KMS-11 (cell line): Measurements from ENCODE around the gene AGAP1.

Experiments used
- H2AFZ ChIP-seq: fragments of 200-600 bp; sonication (generic); 2 replicates; pipeline ENCODE4 v1.6.1; 2016; ENCODE audit warnings: antibody characterized with exemption, mixed run types, low read depth
- H3K27ac ChIP-seq: fragments of 200-600 bp; sonication (generic); 2 replicates; pipeline ENCODE4 v1.6.1; 2016; ENCODE audit warnings: mild to moderate bottlenecking, mixed run types
- H3K27me3 ChIP-seq: fragments of 200-600 bp; sonication (generic); 2 replicates; pipeline ENCODE4 v1.6.1; 2017; ENCODE audit warnings: mild to moderate bottlenecking, low read depth, mixed run types, moderate library complexity; ENCODE audit not compliant: insufficient read depth
- H3K36me3 ChIP-seq: fragments of 200-600 bp; sonication (generic); 2 replicates; pipeline ENCODE4 v1.6.1; 2017; ENCODE audit warnings: mild to moderate bottlenecking, mixed run types; ENCODE audit not compliant: insufficient read depth
- H3K4me1 ChIP-seq: fragments of 200-600 bp; sonication (generic); 2 replicates; pipeline ENCODE4 v1.6.1; 2016; ENCODE audit warnings: mild to moderate bottlenecking, low read depth, mixed run types; ENCODE audit not compliant: poor library complexity, severe bottlenecking
- H3K4me2 ChIP-seq: fragments of 200-600 bp; sonication (generic); 2 replicates; pipeline ENCODE4 v1.7.0; 2016; ENCODE audit warnings: mild to moderate bottlenecking, mixed run types
- H3K4me3 ChIP-seq: fragments of 200-600 bp; sonication (generic); IDR thresholded peaks from 2 replicates; pipeline ENCODE4 v1.6.1; 2017; ENCODE audit warnings: low read depth, low read length, mixed read lengths; ENCODE audit not compliant: insufficient read depth
- H3K79me2 ChIP-seq: fragments of 200-600 bp; sonication (generic); 2 replicates; pipeline ENCODE4 v1.6.1; 2016; ENCODE audit warnings: low read depth, mixed run types; ENCODE audit not compliant: insufficient read depth
- H3K9ac ChIP-seq: fragments of 200-600 bp; sonication (generic); 2 replicates; pipeline ENCODE4 v1.6.1; 2016; ENCODE audit warnings: mild to moderate bottlenecking, mixed run types
- H4K20me1 ChIP-seq: fragments of 200-600 bp; sonication (generic); 2 replicates; pipeline ENCODE4 v1.6.1; 2016; ENCODE audit warnings: mild to moderate bottlenecking, mixed run types; ENCODE audit not compliant: insufficient read depth
- TF ChIP-seq, protein P1 (sequence below): fragments of 200-600 bp; sonication (generic); conservative IDR thresholded peaks from 2 replicates; pipeline ENCODE4 v1.6.1; 2017; ENCODE audit warnings: low read depth, mild to moderate bottlenecking, antibody characterized with exemption, low read length, moderate library complexity, mixed read lengths

AGAP1 gene

DNA sequence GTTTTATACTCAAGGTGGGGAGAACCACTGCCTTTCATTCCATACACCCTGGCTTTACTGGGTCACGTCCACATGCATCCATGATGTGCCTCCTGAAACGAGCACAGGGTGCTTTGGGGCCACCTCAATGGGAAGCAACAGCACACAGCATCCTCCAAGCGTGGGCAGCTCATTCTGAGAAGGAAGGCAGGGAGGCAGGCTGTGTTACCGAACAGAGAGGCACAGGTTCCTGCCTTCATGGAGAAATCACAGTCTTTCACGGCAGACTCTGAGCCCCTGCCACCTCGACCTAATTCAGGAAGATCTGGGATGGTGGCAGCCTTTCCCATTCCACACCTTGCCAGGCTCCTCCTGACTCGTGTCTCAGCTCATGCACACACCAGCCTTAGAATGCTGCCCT lies 544.3 kb downstream of the AGAP1 start:
- TF ChIP-seq, protein P1, sequence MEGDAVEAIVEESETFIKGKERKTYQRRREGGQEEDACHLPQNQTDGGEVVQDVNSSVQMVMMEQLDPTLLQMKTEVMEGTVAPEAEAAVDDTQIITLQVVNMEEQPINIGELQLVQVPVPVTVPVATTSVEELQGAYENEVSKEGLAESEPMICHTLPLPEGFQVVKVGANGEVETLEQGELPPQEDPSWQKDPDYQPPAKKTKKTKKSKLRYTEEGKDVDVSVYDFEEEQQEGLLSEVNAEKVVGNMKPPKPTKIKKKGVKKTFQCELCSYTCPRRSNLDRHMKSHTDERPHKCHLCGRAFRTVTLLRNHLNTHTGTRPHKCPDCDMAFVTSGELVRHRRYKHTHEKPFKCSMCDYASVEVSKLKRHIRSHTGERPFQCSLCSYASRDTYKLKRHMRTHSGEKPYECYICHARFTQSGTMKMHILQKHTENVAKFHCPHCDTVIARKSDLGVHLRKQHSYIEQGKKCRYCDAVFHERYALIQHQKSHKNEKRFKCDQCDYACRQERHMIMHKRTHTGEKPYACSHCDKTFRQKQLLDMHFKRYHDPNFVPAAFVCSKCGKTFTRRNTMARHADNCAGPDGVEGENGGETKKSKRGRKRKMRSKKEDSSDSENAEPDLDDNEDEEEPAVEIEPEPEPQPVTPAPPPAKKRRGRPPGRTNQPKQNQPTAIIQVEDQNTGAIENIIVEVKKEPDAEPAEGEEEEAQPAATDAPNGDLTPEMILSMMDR: no peak
- no peaks in the 10 kb centered on the region for H3K36me3 ChIP-seq

DNA sequence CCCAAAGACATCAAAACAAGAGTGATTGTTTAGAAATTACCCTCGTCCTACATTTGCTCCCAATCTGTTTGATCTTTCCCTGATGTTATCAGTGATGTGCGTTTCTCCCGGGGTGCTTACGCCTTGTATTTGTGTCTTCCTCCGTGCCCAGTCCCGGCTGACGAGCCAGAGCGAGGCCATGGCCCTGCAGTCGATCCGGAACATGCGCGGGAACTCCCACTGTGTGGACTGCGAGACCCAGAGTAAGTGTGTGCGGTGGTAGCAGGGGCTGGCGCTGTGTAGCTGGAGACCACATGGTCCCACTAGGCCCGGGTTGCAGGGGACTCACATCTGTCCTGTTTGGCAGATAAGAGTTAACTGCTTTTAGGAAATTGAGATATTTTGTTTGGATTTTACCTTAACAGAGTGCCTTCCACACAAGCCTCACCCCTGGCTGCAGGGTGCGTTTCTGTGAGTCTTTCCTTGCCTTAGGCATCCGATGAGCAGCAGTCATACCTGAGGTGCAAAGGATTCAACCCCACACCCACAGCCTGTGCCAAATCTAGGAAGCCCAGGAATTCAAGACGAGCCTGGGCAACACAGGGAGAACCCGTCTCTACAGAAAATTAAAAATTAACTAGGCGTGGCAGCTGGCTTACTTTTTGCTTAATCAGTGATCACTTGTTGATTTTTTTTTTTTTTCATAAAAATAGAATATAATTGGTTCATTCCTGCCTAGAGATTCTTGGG lies 546.9 kb downstream of the AGAP1 start:
- Histone ChIP-seq H4K20me1 (no peaks in the 10 kb centered on the region), H2AFZ (no peak overlapping the region), H3K36me3 (no peaks in the 10 kb centered on the region), H3K27ac (no peak overlapping the region), H3K27me3 (no peaks in the 10 kb centered on the region), H3K4me2 (no peak overlapping the region), H3K4me3 (no peak overlapping the region), H3K79me2 (no peaks in the 10 kb centered on the region), H3K9ac (no peak overlapping the region), H3K4me1 (no peaks in the 10 kb centered on the region)
- TF ChIP-seq, protein P1: no peak

More for the DNA sequence above, 544.3 kb downstream of the AGAP1 start:
- H3K27me3 ChIP-seq: no peaks in the 10 kb centered on the region
- no peak overlapping the region for H3K9ac ChIP-seq
- no peaks in the 10 kb centered on the region for H3K4me1 ChIP-seq
- no peak overlapping the region for H3K4me3 ChIP-seq
- no peak overlapping the region for H2AFZ ChIP-seq
- H3K4me2 ChIP-seq: no peak overlapping the region
- no peaks in the 10 kb centered on the region for H4K20me1 ChIP-seq
- H3K27ac ChIP-seq: no peak overlapping the region
- no peaks in the 10 kb centered on the region for H3K79me2 ChIP-seq

DNA sequence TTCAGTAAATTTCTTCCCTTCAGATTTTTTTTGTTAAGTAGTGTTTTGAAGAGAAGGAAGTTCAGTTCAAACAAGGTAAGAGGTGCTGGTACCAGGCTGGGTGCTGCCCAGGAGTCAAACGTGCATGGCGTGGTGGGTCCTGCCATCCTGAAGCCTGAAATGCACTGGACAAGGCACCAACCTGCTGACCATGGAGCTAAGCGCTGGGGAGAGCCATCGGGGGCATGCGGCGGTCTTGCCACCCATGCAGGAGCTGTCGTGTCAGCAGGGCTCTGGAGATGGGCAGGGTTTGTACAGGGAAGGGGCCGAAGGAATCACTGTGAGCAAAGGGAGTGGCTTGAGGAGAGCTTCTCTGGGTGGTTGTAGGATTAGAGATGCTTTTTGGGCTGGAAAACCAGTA lies 547.8 kb downstream of the AGAP1 start:
- no peaks in the 10 kb centered on the region for H4K20me1 ChIP-seq
- TF ChIP-seq, protein P1: no peak
- no peak overlapping the region for H3K27ac ChIP-seq

DNA sequence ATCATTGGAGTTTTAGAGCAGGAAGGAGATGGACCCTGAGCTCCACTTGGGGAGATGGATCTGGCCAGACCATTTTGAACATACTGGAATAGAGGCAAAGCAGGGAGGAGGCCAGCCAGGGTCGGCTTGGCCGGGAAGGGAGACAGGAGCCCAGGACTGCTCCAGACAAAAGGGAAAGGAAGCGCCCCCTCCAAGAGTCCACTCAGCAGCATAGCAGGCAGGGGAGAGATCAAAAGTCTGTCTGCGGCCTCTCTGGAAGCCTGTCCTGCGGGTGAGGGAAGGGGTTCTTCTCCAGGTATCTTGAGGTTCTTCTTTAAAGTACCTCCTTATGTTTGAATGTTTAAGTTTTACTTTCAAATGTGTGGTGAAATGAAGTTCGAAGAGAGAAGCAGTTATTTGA lies 548.2 kb downstream of the AGAP1 start:
- Histone ChIP-seq H3K27ac (no peak overlapping the region), H3K27me3 (no peaks in the 10 kb centered on the region; the same call in 1 of the 2 replicates), H3K4me3 (no peak overlapping the region), H3K4me1 (no peaks in the 10 kb centered on the region), H2AFZ (no peak overlapping the region), H3K79me2 (no peaks in the 10 kb centered on the region), H3K4me2 (no peak overlapping the region), H3K36me3 (no peaks in the 10 kb centered on the region), H3K9ac (no peak overlapping the region), H4K20me1 (no peaks in the 10 kb centered on the region)
- TF ChIP-seq, protein P1: no peak

More for the DNA sequence above, 547.8 kb downstream of the AGAP1 start:
- Histone ChIP-seq H3K9ac (no peak overlapping the region), H3K27me3 (no peaks in the 10 kb centered on the region; the same call in 1 of the 2 replicates), H2AFZ (no peak overlapping the region), H3K36me3 (no peaks in the 10 kb centered on the region), H3K79me2 (no peaks in the 10 kb centered on the region), H3K4me2 (no peak overlapping the region), H3K4me1 (no peaks in the 10 kb centered on the region), H3K4me3 (no peak overlapping the region)
